Measurements from ENCODE around the gene GRID2.
"Not testable (repeated sequence)": the region's sequence is repeated elsewhere in the genome, so short reads cannot be mapped to it uniquely, and the experiment has no call there.

The GRID2 gene

DNA sequence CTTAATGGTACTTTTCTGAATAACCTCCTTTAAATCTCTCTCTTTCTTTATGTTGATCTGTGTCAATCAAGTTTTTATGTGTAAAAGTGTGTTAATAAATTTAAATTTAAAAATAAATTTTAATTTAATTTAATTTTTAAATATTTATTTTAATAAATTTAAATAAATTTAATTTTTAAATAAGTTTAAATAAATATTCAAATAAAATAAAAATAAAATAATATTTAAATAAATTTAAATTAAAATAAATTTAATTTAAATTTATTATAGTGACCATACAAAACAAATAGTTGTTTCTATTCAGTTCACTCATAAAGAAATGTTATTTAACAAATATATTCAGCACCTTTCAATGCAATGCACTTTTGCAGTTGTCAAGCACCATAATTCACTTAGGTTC is 146.9 kb downstream of the GRID2 start:
- no peak for TF ChIP-seq POLR2AphosphoS5 (IDR thresholded peaks at IDR 0.05; ENCODE audit: low read depth, low read length)
- no peak for TF ChIP-seq POLR2A (IDR thresholded peaks at IDR 0.05; ENCODE audit: low read depth, low read length)
- no peak for FAIRE-seq
- DNase-seq (ENCODE audit: insufficient read length) = no peak

DNA sequence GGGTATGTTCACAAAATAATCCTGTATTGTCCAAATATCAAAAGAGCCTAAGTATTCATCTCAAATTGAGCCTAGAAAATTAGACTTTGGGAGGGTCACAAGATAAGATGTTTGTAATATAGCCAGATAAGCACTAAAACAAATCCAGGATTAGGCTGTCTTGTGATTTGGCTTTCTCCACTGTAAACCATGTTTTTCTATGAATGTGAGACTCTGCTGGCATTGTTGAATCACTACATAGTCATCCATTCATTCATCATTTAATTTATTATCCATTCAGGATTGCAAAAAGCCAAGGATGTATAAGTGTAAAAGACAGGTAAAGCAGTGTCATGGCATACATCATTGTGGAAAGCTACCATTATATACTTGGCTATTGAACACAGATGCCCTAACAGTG is 148.0 kb downstream of the GRID2 start:
- FAIRE-seq = no peak
- DNase-seq (ENCODE audit: insufficient read length) = no peak
- no peak for TF ChIP-seq TAF1 (IDR thresholded peaks at IDR 0.05; ENCODE audit: borderline replicate concordance, low read depth, low read length)
- TF ChIP-seq POLR2A (IDR thresholded peaks at IDR 0.05; ENCODE audit: low read depth, low read length) = no peak

DNA sequence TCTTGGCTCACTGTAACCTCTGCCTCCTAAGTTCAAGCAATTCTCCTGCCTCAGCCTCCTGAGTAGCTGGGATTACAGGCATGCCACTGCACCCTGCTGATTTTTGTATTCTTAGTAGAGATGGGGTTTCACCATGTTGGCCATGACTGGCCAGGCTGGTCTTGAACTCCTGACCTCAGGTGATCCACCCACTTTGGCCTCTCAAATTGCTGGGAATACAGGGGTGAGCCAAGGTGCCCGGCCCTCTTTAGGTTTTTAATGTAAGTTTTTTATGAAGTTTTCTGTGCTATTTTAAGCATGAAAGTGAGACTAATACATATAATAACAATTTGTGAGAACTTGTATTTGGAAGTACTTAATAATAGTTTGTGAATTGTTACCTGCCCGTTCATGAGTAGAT is 148.6 kb downstream of the GRID2 start:
- DNase-seq (ENCODE audit: insufficient read length); FAIRE-seq: not testable (repeated sequence)

DNA sequence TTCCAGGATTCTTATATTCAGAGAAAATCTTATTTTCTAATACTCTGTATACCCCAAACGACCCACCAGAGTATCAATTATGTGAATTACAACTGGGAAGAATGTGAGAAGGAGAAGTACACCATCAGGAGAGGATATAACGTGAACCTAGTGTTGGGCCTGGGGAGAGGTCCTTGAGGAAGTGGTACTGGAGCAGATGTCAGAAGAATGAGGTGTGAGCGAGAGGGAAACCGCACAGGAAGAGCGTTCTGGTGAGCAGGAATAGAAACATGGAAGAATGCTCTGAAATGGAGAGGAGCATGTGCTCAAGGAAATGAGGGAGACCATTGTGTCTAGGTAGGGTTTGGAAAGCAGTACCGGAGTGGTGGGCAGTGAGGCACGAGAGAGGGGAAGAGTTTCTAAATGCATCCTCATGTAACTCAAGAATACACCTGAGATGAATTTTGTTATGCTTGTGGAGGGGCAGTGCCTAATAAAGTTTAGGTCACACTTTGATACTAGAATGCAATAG is 151.6 kb downstream of the GRID2 start:
- TF ChIP-seq POLR2A (IDR thresholded peaks at IDR 0.05; ENCODE audit: low read depth, low read length) (no peak), TAF1 (IDR thresholded peaks at IDR 0.05; ENCODE audit: borderline replicate concordance, low read depth, low read length) (no peak), POLR2AphosphoS5 (IDR thresholded peaks at IDR 0.05; ENCODE audit: low read depth, low read length) (no peak)
- FAIRE-seq = no peak
- DNase-seq (ENCODE audit: insufficient read length) = no peak

DNA sequence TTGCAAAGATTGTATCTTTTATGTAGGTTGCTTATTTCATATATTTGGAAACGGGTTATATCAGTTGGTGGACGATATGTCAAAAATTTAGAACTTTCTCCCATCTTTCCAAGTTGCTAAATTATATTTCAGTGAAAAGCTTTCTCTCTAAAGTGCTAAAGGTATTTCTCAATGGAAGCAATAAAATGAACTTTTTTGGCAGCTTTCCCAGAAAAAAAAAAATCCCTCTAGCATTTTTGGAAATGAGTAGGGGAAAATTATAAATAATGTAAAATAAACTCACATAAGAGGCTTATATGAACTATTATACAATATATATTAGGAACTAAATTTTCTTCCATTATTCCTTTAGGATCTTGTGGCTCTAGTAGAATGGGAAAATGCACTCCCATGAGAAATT is 152.2 kb downstream of the GRID2 start:
- DNase-seq (ENCODE audit: insufficient read length) (no peak), FAIRE-seq (no peak)
- TF ChIP-seq POLR2AphosphoS5 (IDR thresholded peaks at IDR 0.05; ENCODE audit: low read depth, low read length) (no peak), TAF1 (IDR thresholded peaks at IDR 0.05; ENCODE audit: borderline replicate concordance, low read depth, low read length) (no peak), POLR2A (IDR thresholded peaks at IDR 0.05; ENCODE audit: low read depth, low read length) (no peak)

DNA sequence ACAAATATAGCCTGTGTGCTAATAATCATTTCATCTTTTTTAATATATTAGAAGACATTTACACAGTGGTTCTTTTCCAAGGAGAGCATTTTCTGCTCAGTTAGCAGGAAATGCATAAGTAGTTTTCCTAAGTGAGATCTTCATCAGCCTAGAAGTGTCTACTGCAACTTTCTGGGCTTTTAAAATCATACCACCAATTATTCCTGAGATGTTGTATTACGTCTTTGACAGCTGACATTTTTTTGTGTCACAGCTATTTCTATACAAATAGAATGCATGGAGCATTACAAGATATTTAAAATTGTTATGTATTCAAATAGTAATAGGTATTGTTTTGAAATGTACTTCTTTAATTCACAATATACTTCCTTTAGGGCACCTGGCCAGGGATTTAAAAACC is 158.0 kb downstream of the GRID2 start:
- TF ChIP-seq POLR2AphosphoS5 (IDR thresholded peaks at IDR 0.05; ENCODE audit: low read depth, low read length) (no peak), TAF1 (IDR thresholded peaks at IDR 0.05; ENCODE audit: borderline replicate concordance, low read depth, low read length) (no peak), POLR2A (IDR thresholded peaks at IDR 0.05; ENCODE audit: low read depth, low read length) (no peak)
- DNase-seq (ENCODE audit: insufficient read length) = no peak
- FAIRE-seq = no peak

DNA sequence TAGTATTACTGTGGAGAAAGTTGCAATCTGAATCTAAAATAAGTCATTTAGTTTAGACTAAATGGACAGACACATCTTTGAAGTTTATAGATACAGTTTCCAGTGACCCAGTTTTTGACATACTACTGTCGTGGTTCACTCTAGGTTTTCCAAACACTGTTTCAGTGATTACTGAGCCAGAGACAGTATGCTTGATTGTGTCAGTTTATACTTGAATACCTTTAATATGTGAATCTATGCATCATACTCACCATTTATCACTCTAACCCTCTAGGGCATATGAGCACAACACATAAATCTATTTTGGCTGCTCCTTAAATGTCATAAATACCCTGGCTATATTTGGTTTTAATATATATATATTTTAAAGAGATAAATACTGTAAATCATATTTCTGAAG is 173.5 kb downstream of the GRID2 start:
- no peak for FAIRE-seq
- TF ChIP-seq POLR2A (IDR thresholded peaks at IDR 0.05; ENCODE audit: low read depth, low read length) (no peak), POLR2AphosphoS5 (IDR thresholded peaks at IDR 0.05; ENCODE audit: low read depth, low read length) (no peak), TAF1 (IDR thresholded peaks at IDR 0.05; ENCODE audit: borderline replicate concordance, low read depth, low read length) (no peak)
- DNase-seq (ENCODE audit: insufficient read length) = no peak

DNA sequence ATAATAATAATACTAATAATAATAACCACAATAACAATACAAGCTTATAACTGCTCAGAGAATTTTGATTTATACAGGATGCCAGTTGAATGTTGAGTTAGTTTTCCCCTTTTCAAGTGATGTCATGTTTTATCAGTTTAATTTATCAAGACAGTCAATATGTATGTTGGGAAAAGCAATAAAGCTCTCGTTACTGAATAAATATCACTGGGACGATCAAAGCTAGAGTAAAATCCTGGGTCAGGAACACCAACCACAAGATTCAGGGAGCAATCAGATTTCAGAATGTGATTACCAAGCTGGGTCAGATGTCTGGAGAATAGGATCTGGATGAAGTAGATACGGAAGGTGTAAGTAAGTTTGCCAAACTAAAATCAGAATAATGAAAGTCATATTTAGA is 179.6 kb downstream of the GRID2 start:
- DNase-seq (ENCODE audit: insufficient read length) (no peak), FAIRE-seq (no peak)
- TF ChIP-seq TAF1 (IDR thresholded peaks at IDR 0.05; ENCODE audit: borderline replicate concordance, low read depth, low read length) (no peak), POLR2A (IDR thresholded peaks at IDR 0.05; ENCODE audit: low read depth, low read length) (no peak), POLR2AphosphoS5 (IDR thresholded peaks at IDR 0.05; ENCODE audit: low read depth, low read length) (no peak)

DNA sequence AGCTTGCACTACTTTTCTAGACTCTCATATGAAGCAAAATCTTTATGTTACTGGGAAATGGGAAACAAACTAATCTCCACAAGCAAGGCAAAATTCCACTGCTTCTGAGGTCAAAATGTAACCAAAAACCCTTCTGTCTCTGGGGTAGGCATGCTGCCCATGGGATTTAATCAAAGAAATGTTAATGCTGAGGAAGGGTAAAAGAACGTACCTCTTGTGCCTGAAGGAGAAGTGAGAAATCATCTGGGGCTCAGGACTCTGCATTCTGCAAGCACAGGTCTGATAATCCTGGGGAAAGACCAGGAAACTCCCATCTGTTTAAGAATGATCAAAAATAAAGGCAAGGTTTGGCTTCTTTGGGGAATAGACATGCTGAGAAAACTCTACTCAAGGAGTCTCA is 184.7 kb downstream of the GRID2 start:
- DNase-seq (ENCODE audit: insufficient read length) (no peak), FAIRE-seq (no peak)
- TF ChIP-seq POLR2AphosphoS5 (IDR thresholded peaks at IDR 0.05; ENCODE audit: low read depth, low read length) (no peak), TAF1 (IDR thresholded peaks at IDR 0.05; ENCODE audit: borderline replicate concordance, low read depth, low read length) (no peak), POLR2A (IDR thresholded peaks at IDR 0.05; ENCODE audit: low read depth, low read length) (no peak)

DNA sequence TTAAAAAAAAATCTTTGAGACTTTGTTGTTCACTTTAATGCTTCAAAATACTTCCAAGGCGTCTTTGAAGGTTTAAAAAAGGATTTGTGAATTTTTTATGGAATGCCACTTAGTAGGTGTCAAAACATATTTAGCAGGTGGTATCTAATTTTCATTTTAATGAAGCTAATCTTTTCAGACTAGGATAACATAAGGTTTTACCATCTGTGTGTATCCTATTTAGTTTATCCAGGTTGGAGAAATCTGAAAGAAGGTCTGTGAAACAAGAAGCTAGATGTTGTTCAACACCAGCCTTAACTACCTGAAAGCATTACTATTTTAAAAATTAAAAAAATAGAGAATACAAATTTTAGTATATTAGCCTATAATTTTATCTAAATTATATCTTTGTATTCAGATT is 193.4 kb downstream of the GRID2 start:
- TF ChIP-seq POLR2A (IDR thresholded peaks at IDR 0.05; ENCODE audit: low read depth, low read length) (no peak), POLR2AphosphoS5 (IDR thresholded peaks at IDR 0.05; ENCODE audit: low read depth, low read length) (no peak), TAF1 (IDR thresholded peaks at IDR 0.05; ENCODE audit: borderline replicate concordance, low read depth, low read length) (no peak)
- no peak for FAIRE-seq
- no peak for DNase-seq (ENCODE audit: insufficient read length)

DNA sequence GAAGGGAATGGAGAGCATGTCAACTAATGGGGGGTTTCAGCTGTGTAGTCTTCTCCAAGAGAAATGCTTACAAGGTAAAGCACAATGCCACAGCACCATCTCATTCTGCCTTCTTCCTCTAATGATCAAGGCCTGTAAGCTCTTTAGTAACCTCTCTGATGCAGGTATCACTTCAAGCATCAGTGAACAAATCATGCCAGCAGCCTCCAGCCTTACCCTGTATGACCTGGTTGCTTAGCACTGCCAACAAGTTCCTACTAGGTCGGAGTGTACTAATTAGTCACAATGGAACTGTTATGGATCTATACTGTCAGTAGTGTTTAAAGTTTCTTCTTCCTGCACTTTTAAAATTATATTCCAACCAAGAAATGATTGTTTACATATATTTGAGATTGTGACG is 197.7 kb downstream of the GRID2 start:
- TF ChIP-seq POLR2A (IDR thresholded peaks at IDR 0.05; ENCODE audit: low read depth, low read length) = no peak
- TF ChIP-seq POLR2AphosphoS5 (IDR thresholded peaks at IDR 0.05; ENCODE audit: low read depth, low read length) = no peak
- TF ChIP-seq TAF1 (IDR thresholded peaks at IDR 0.05; ENCODE audit: borderline replicate concordance, low read depth, low read length) = no peak
- no peak for FAIRE-seq
- DNase-seq (ENCODE audit: insufficient read length) = no peak

DNA sequence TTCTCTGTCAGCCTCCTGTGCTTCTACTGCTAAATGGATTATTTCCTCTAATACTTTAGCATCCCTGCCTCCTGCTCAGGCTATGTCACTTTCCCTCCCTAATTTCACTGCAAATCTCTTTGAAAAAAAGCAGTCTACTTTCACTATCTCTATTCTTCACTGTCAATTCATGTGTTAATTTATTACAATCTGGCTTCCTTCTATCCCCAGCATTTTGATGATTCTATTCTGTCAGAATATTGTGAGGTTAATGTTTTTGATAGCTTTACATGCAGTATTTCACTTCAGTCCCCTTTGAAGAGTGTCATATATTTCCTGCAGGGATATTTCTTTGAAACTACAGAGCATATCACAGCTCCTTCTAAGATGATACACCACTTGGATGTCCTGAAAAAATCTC is 203.2 kb downstream of the GRID2 start:
- DNase-seq (ENCODE audit: insufficient read length) = no peak
- no peak for FAIRE-seq
- TF ChIP-seq POLR2AphosphoS5 (IDR thresholded peaks at IDR 0.05; ENCODE audit: low read depth, low read length) (no peak), TAF1 (IDR thresholded peaks at IDR 0.05; ENCODE audit: borderline replicate concordance, low read depth, low read length) (no peak), POLR2A (IDR thresholded peaks at IDR 0.05; ENCODE audit: low read depth, low read length) (no peak)

DNA sequence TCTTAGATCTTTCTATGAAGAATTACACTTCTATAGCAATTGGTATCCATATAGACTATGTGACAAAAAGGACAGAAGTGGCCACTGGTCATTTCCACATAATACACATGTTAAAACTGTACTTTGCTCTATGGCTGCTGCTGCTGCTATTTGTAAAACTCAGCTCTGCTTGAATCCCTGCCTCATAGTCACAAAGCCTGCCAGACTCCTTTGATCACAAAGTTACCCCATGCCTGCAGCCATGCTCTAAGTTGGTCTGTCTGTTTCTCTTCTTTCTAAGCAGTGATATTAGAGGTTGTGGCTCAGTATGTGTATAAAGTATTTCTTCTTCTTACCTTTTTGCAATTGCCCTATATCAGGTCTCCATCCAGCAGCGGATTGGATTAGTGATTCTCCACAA is 210.9 kb downstream of the GRID2 start:
- FAIRE-seq (no peak), DNase-seq (ENCODE audit: insufficient read length) (no peak)
- TF ChIP-seq TAF1 (IDR thresholded peaks at IDR 0.05; ENCODE audit: borderline replicate concordance, low read depth, low read length) (no peak), POLR2A (IDR thresholded peaks at IDR 0.05; ENCODE audit: low read depth, low read length) (no peak), POLR2AphosphoS5 (IDR thresholded peaks at IDR 0.05; ENCODE audit: low read depth, low read length) (no peak)
